Colonic mucosa (tissue), 4 donors: ENCODE measurements around the gene RAN. TPM values are rescaled to one million over a fixed set of nuclear protein-coding genes. Genes with fewer than 3 reads are reported as not detected.

ENCODE experiments used
- DNase-seq: peaks from one replicate; pipeline ENCODE4 v3.0.0-alpha.2; 2020
- H3K27ac ChIP-seq: fragments of 200-600 bp; one replicate; pipeline ENCODE4 v1.8.0; 2021
- H3K27me3 ChIP-seq: fragments of 200-600 bp; one replicate; pipeline ENCODE4 v1.8.0; 2021
- H3K36me3 ChIP-seq: fragments of 200-600 bp; one replicate; pipeline ENCODE4 v1.8.0; 2021
- H3K4me1 ChIP-seq: fragments of 200-600 bp; one replicate; pipeline ENCODE4 v1.8.0; 2021; ENCODE audit warnings: mild to moderate bottlenecking
- H3K4me3 ChIP-seq: fragments of 200-600 bp; one replicate; pipeline ENCODE4 v1.8.0; 2021
- H3K9ac ChIP-seq, 2 donors: one replicate each; pipeline ENCODE4 v1.7.0; 2013; ENCODE audit warnings: control low read depth in 2 of 2, low read depth in 2 of 2, low read length in 2 of 2
- H3K9me3 ChIP-seq: fragments of 200-600 bp; one replicate; pipeline ENCODE4 v1.8.0; 2021
- CTCF ChIP-seq: fragments of 200-600 bp; IDR thresholded peaks from one replicate; pipeline ENCODE4 v1.8.0; 2022; ENCODE audit warnings: antibody characterized with exemption, mild to moderate bottlenecking
- intact Hi-C: fragments of 100-400 bp; cut with DNase I; formaldehyde crosslinking; loops from one replicate; pipeline ENCODE4 v1.14.1; 2022
- total RNA-seq, 2 donors: library from RNA; stranded (reverse); fragmentation: NEBNext Ultra II Directional in 1 of 2; extraction: Animal tissue kit (Norgen Biotek cat#: 25700) in 1 of 2; gene quantifications; one replicate each; pipeline ENCODE4 v1.2.1, GENCODE V29; 2021
- donor health status: healthy.
- donor health status: DM: no; HTN: no; CAD: no.
- donor health status: DM: no; HTN: no; CAD: no.

The RAN gene
- total RNA-seq: 100 to 1,000 TPM; 374 to 847 TPM

- peaks cover 23% of the 10 kb centered on the region for H3K36me3 ChIP-seq
- intact Hi-C loops: no loop called here
- peak within 1 kb of the TSS; percentile 80 for H3K4me3 ChIP-seq
- H3K27me3 ChIP-seq: no peaks in the 10 kb centered on the region
- no peak for TF ChIP-seq CTCF
- DNase-seq: peak; percentile 89
- no peaks in the 10 kb centered on the region for H3K9me3 ChIP-seq
- peak within 1 kb of the TSS; percentile 78 to 83 for H3K9ac ChIP-seq
- H3K27ac ChIP-seq: peak within 1 kb of the TSS; percentile 72
- peaks cover 3% of the 10 kb centered on the region for H3K4me1 ChIP-seq
Measured at GRCh38 chr12:130871286-130872178, at the start of gene RAN. Gene RAN (plus strand): TSS chr12:130872066. CDS start chr12:130872594, 528 bp downstream.

GRCh38 chr12:130825771-130826150 is 46.1 kb upstream of the RAN start:
- no peaks in the 10 kb centered on the region for H3K27me3 ChIP-seq
- intact Hi-C loops: no loop called here
- no peaks in the 10 kb centered on the region for H3K4me1 ChIP-seq
- no peak overlapping the region for H3K4me3 ChIP-seq
- no peaks in the 10 kb centered on the region for H3K9me3 ChIP-seq
- TF ChIP-seq CTCF: no peak
- H3K9ac ChIP-seq: no peak overlapping the region
- H3K27ac ChIP-seq: no peak overlapping the region
- H3K36me3 ChIP-seq: no peaks in the 10 kb centered on the region
- DNase-seq: no peak

- intact Hi-C loops: no loop called here
- H3K27ac ChIP-seq: no peak overlapping the region
- H3K9me3 ChIP-seq: no peaks in the 10 kb centered on the region
- no peaks in the 10 kb centered on the region for H3K4me1 ChIP-seq
- H3K27me3 ChIP-seq: no peaks in the 10 kb centered on the region
- TF ChIP-seq CTCF: peak; percentile 68
- DNase-seq: peak; percentile 38
- H3K4me3 ChIP-seq: no peak overlapping the region
- H3K36me3 ChIP-seq: no peaks in the 10 kb centered on the region
- no peak overlapping the region for H3K9ac ChIP-seq
Measured at GRCh38 chr12:130826151-130826801, 45.6 kb upstream of the RAN start.

GRCh38 chr12:130827432-130827831 is 44.4 kb upstream of the RAN start:
- Histone ChIP-seq H3K4me1 (no peaks in the 10 kb centered on the region), H3K27me3 (no peaks in the 10 kb centered on the region), H3K36me3 (no peaks in the 10 kb centered on the region), H3K9ac (no peak overlapping the region), H3K9me3 (no peaks in the 10 kb centered on the region), H3K27ac (no peak overlapping the region), H3K4me3 (no peak overlapping the region)
- no peak for TF ChIP-seq CTCF
- intact Hi-C loops: no loop called here
- no peak for DNase-seq

GRCh38 chr12:130828895-130829294 is 43.0 kb upstream of the RAN start:
- no peak overlapping the region for H3K4me3 ChIP-seq
- no peaks in the 10 kb centered on the region for H3K27me3 ChIP-seq
- intact Hi-C loops: no loop called here
- H3K4me1 ChIP-seq: no peaks in the 10 kb centered on the region
- H3K9me3 ChIP-seq: no peaks in the 10 kb centered on the region
- H3K27ac ChIP-seq: no peak overlapping the region
- no peaks in the 10 kb centered on the region for H3K36me3 ChIP-seq
- no peak for DNase-seq
- no peak overlapping the region for H3K9ac ChIP-seq
- TF ChIP-seq CTCF: no peak
